Measurements from ENCODE around the gene FHIT. TPM values are rescaled to one million over a fixed set of nuclear protein-coding genes. Genes with fewer than 3 reads are reported as not detected.

FHIT gene
- total RNA-seq, 1 experiment from 2014 or later: 3.6 TPM

- Histone ChIP-seq H3F3A (ENCODE audit: low read length, unreplicated experiment) (no peaks in the 10 kb centered on the region), H3K9ac (ENCODE audit: low read length) (no peak overlapping the region), H4K20me1 (ENCODE audit: low read length) (no peaks in the 10 kb centered on the region), H3K9me2 (replicated peaks; ENCODE audit: low read length) (no peaks in the 10 kb centered on the region), H3K27me3 (ENCODE audit: low read length) (no peaks in the 10 kb centered on the region), H3K79me2 (ENCODE audit: low read length) (no peaks in the 10 kb centered on the region), H3K4me3 (ENCODE audit: low read length) (no peak overlapping the region), H2AFZ (ENCODE audit: low read length) (no peak overlapping the region), H3K36me3 (ENCODE audit: low read depth, low read length) (no peaks in the 10 kb centered on the region), H3K9me3 (ENCODE audit: low read length) (no peaks in the 10 kb centered on the region), H3K27ac (ENCODE audit: low read length) (no peak overlapping the region), H3K4me2 (ENCODE audit: low read length) (no peak overlapping the region), H3K4me1 (ENCODE audit: insufficient read depth, low read length) (no peaks in the 10 kb centered on the region)
- ATAC-seq (no peak), DNase-seq (no peak)
- no TSS peak for BruUV-seq (replicated peaks)
- intact Hi-C loops (cut with micrococcal nuclease): no loop called here
- TF ChIP-seq EZH2 (IDR thresholded peaks at IDR 0.05; ENCODE audit: low read length, unreplicated experiment) (no peak), EZH2phosphoT487 (IDR thresholded peaks at IDR 0.05; ENCODE audit: borderline replicate concordance, low read length) (no peak)
- TF ChIP-seq, protein P1, sequence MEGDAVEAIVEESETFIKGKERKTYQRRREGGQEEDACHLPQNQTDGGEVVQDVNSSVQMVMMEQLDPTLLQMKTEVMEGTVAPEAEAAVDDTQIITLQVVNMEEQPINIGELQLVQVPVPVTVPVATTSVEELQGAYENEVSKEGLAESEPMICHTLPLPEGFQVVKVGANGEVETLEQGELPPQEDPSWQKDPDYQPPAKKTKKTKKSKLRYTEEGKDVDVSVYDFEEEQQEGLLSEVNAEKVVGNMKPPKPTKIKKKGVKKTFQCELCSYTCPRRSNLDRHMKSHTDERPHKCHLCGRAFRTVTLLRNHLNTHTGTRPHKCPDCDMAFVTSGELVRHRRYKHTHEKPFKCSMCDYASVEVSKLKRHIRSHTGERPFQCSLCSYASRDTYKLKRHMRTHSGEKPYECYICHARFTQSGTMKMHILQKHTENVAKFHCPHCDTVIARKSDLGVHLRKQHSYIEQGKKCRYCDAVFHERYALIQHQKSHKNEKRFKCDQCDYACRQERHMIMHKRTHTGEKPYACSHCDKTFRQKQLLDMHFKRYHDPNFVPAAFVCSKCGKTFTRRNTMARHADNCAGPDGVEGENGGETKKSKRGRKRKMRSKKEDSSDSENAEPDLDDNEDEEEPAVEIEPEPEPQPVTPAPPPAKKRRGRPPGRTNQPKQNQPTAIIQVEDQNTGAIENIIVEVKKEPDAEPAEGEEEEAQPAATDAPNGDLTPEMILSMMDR (conservative IDR thresholded peaks at IDR 0.05; ENCODE audit: low read depth, low read length): no peak
- ChIA-PET CTCF (no interaction called here), POLR2A (ENCODE audit: unreplicated experiment) (no interaction called here)
Observed at GRCh38 chr3:59791774-59792308, 1459.4 kb downstream of the FHIT start.

DNA sequence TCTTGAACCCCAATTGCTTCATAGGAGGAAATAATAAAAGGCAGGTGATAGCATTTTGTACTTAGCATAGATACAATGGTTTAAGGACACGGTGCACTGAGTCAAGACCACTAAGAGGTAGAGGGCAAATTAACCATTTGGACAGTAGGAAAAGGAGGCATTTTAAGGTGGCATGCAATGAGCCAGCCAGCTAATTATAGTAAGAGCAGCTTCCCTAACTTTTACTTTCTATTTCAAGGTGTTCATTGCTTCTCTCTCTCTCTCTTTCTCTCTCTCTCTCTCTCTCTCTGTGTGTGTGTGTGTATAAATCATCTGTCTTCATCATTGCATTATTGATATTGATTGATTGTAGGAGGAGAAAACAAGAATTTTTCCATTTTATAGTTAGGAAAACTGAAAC is 1461.0 kb downstream of the FHIT start:
- TF ChIP-seq EZH2phosphoT487 (IDR thresholded peaks at IDR 0.05; ENCODE audit: borderline replicate concordance, low read length): no peak
- ATAC-seq (no peak), DNase-seq (no peak)
- H3K4me2 ChIP-seq (ENCODE audit: low read length): no peak overlapping the region
- intact Hi-C loops (cut with micrococcal nuclease): no loop called here
- no peaks in the 10 kb centered on the region for H3K27me3 ChIP-seq (ENCODE audit: low read length)
- H3K9me3 ChIP-seq (ENCODE audit: low read length): no peaks in the 10 kb centered on the region
- H3K79me2 ChIP-seq (ENCODE audit: low read length): no peaks in the 10 kb centered on the region
- ChIA-PET POLR2A (ENCODE audit: unreplicated experiment) (no interaction called here), CTCF (no interaction called here)
- H2AFZ ChIP-seq (ENCODE audit: low read length): no peak overlapping the region
- H3K9me2 ChIP-seq (replicated peaks; ENCODE audit: low read length): no peaks in the 10 kb centered on the region
- no peaks in the 10 kb centered on the region for H3F3A ChIP-seq (ENCODE audit: low read length, unreplicated experiment)
- H3K27ac ChIP-seq (ENCODE audit: low read length): no peak overlapping the region
- H4K20me1 ChIP-seq (ENCODE audit: low read length): no peaks in the 10 kb centered on the region
- H3K36me3 ChIP-seq (ENCODE audit: low read depth, low read length): no peaks in the 10 kb centered on the region
- no peaks in the 10 kb centered on the region for H3K4me1 ChIP-seq (ENCODE audit: insufficient read depth, low read length)
- H3K4me3 ChIP-seq (ENCODE audit: low read length): no peak overlapping the region
- H3K9ac ChIP-seq (ENCODE audit: low read length): no peak overlapping the region
- BruUV-seq (replicated peaks): no TSS peak

DNA sequence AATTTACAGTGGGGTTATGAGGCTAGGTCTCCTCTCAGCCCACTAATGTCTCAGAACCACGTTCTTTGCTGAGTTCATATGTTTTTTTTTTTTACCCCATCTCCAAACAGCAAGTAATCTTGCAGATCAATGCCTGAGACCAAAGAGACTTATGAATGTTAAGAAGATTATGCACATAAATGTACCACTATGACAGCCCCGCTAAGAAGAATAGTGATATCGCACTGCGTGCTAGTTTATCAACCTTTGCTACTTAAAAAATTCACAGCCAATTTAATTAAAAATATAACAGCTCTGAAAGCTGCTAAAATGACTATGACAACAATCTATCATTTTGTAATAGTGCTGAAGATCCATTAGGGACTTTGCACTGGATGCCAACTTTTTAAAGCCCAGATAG is 1462.5 kb downstream of the FHIT start:
- Histone ChIP-seq H3K9me2 (replicated peaks; ENCODE audit: low read length) (no peaks in the 10 kb centered on the region), H3K4me1 (ENCODE audit: insufficient read depth, low read length) (peaks cover 2% of the 10 kb centered on the region; the same call in 1 of the 2 replicates), H3K9ac (ENCODE audit: low read length) (no peak overlapping the region), H3K9me3 (ENCODE audit: low read length) (no peaks in the 10 kb centered on the region), H4K20me1 (ENCODE audit: low read length) (no peaks in the 10 kb centered on the region), H3K27me3 (ENCODE audit: low read length) (no peaks in the 10 kb centered on the region), H3F3A (ENCODE audit: low read length, unreplicated experiment) (no peaks in the 10 kb centered on the region), H3K79me2 (ENCODE audit: low read length) (no peaks in the 10 kb centered on the region), H2AFZ (ENCODE audit: low read length) (no peak overlapping the region), H3K36me3 (ENCODE audit: low read depth, low read length) (no peaks in the 10 kb centered on the region), H3K27ac (ENCODE audit: low read length) (no peak overlapping the region), H3K4me2 (ENCODE audit: low read length) (no peak overlapping the region), H3K4me3 (ENCODE audit: low read length) (no peak overlapping the region)
- TF ChIP-seq EZH2phosphoT487 (IDR thresholded peaks at IDR 0.05; ENCODE audit: borderline replicate concordance, low read length) (no peak), EZH2 (IDR thresholded peaks at IDR 0.05; ENCODE audit: low read length, unreplicated experiment) (no peak)
- TF ChIP-seq, protein P1 (conservative IDR thresholded peaks at IDR 0.05; ENCODE audit: low read depth, low read length): no peak
- intact Hi-C loops (cut with micrococcal nuclease): no loop called here
- no TSS peak for BruUV-seq (replicated peaks)
- DNase-seq: no peak
- no peak for ATAC-seq
- CTCF ChIA-PET: no interaction called here
- POLR2A ChIA-PET (ENCODE audit: unreplicated experiment): no interaction called here

Measured in PC-3 (cell line).